HepG2 (cell line): ENCODE data around the gene STK36. TPM values are rescaled to one million over a fixed set of nuclear protein-coding genes. Genes with fewer than 3 reads are reported as not detected.

Source experiments
- ETV6 ChIP-seq: sonication (generic); formaldehyde crosslinking; conservative IDR thresholded peaks from 2 replicates; pipeline ENCODE4 v1.4.0; 2020; ENCODE audit warnings: missing genetic modification reagents
- PLRG1 ChIP-seq: fragments of 450-650 bp; conservative IDR thresholded peaks from 2 replicates; pipeline ENCODE4 v1.6.1; 2016
- SMAD3 ChIP-seq: sonication (generic); formaldehyde crosslinking; IDR thresholded peaks from 2 replicates; pipeline ENCODE4 v1.4.0; 2020; ENCODE audit warnings: missing genetic modification reagents
- TAF15 ChIP-seq: fragments of 200-400 bp; formaldehyde crosslinking; IDR thresholded peaks from one replicate; pipeline ENCODE4 v1.6.1; 2018; ENCODE audit warnings: mild to moderate bottlenecking, low read depth, low read length; ENCODE audit not compliant: poor library complexity, severe bottlenecking
- ZMAT3 ChIP-seq: sonication (generic); formaldehyde crosslinking; conservative IDR thresholded peaks from 2 replicates; pipeline ENCODE4 v1.7.0; 2021; ENCODE audit warnings: missing genetic modification reagents
- ZNF564 ChIP-seq: sonication (generic); formaldehyde crosslinking; IDR thresholded peaks from 2 replicates; pipeline ENCODE4 v1.8.1; 2023; ENCODE audit warnings: mild to moderate bottlenecking, missing genetic modification reagents
- ZSCAN31 ChIP-seq: sonication (generic); formaldehyde crosslinking; IDR thresholded peaks from 2 replicates; pipeline ENCODE4 v1.5.0; 2020; ENCODE audit warnings: low read depth, mild to moderate bottlenecking, missing genetic modification reagents
- polyA plus RNA-seq, 8 experiments: library from polyadenylated mRNA; depleted of rRNA in 3 of 8; stranded (reverse) in 7 of 8; unstranded in 1 of 8; fragments of >200 nt; fragmentation: Illumina TruSeq in 4 of 8; extraction: Trizol in 4 of 8; gene quantifications; 2 replicates each; pipeline versions ENCODE4 v1.2.1 to v1.2.3, GENCODE V29; 2011 to 2016; ENCODE audit warnings: low read depth in 4 of 8, missing spikeins in 1 of 8, mixed read lengths in 1 of 8; ENCODE audit not compliant: insufficient read depth in 1 of 8
- total RNA-seq, 5 experiments: library from RNA; depleted of rRNA; stranded (reverse); fragments of >200 nt; fragmentation: Illumina TruSeq; extraction: Trizol; gene quantifications; 2 replicates each; pipeline ENCODE4 v1.2.3, GENCODE V29; 2016; ENCODE audit warnings: low read depth in 1 of 5
- TF ChIP-seq, protein P1 (sequence below), 2 experiments: sonication (generic) in 1 of 2; formaldehyde crosslinking in 1 of 2; IDR thresholded peaks; 2 replicates each; pipeline versions ENCODE4 v1.4.0 to v1.6.1; 2016 to 2020; ENCODE audit warnings: borderline replicate concordance in 1 of 2, low read depth in 1 of 2, mild to moderate bottlenecking in 1 of 2, missing genetic modification reagents in 1 of 2
- TF ChIP-seq, protein P2 (sequence below): sonication (generic); formaldehyde crosslinking; IDR thresholded peaks from 2 replicates; pipeline ENCODE4 v1.4.0; 2020; ENCODE audit warnings: missing genetic modification reagents
- TF ChIP-seq, protein P3 (sequence below): sonication (generic); formaldehyde crosslinking; IDR thresholded peaks from 2 replicates; pipeline ENCODE4 v1.4.0; 2020; ENCODE audit warnings: missing genetic modification reagents
- TF ChIP-seq, protein P4 (sequence below): sonication (generic); formaldehyde crosslinking; IDR thresholded peaks from 2 replicates; pipeline ENCODE4 v1.9.0; 2022; ENCODE audit warnings: missing genetic modification reagents, mild to moderate bottlenecking, borderline replicate concordance

STK36 gene
- total and polyA plus RNA-seq, 2 of the 13 experiments (the other 11 are each of a cell fraction or from before 2014, with no cell fraction given) = 45.9 to 83.5 TPM

DNA sequence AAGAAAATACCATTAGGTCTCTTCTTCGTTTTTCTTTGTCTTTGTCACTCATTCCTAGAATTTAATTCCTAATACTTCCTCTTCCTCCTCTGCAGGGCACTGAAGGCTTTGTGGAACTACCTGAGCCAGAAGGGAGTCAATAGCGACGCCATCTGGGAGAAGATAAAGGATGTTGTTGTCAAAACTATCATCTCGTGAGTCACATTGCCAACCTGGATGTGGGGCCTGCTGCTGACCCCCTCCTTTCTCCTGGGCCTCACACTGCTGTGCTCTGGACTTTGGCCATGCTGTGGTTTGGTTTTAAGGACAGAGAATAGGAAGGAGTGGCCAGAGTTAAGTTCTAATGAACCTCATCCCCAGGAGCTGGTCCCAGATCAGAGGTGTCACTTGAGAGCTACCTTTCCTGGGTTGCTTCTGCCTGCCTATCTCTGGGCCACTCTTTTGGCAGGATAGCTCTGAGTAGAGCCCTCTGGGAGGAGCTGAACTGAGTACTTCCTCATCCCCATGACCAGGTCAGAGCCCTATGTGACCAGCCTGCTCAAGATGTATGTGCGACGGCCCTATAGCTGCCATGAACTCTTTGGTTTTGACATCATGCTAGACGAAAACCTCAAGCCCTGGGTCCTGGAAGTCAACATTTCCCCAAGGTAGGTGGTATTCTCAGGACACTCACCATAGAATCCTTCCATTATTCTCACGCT lies 77.0 kb downstream of the STK36 start (continued):
- TF ChIP-seq, protein P1, sequence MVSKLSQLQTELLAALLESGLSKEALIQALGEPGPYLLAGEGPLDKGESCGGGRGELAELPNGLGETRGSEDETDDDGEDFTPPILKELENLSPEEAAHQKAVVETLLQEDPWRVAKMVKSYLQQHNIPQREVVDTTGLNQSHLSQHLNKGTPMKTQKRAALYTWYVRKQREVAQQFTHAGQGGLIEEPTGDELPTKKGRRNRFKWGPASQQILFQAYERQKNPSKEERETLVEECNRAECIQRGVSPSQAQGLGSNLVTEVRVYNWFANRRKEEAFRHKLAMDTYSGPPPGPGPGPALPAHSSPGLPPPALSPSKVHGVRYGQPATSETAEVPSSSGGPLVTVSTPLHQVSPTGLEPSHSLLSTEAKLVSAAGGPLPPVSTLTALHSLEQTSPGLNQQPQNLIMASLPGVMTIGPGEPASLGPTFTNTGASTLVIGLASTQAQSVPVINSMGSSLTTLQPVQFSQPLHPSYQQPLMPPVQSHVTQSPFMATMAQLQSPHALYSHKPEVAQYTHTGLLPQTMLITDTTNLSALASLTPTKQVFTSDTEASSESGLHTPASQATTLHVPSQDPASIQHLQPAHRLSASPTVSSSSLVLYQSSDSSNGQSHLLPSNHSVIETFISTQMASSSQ (IDR thresholded peaks at IDR 0.05; ENCODE audit: low read depth) = no peak
- TF ChIP-seq, protein P1 (CRISPR knock-in tag; IDR thresholded peaks at IDR 0.05; ENCODE audit: borderline replicate concordance) = no peak
- TF ChIP-seq, protein P2, sequence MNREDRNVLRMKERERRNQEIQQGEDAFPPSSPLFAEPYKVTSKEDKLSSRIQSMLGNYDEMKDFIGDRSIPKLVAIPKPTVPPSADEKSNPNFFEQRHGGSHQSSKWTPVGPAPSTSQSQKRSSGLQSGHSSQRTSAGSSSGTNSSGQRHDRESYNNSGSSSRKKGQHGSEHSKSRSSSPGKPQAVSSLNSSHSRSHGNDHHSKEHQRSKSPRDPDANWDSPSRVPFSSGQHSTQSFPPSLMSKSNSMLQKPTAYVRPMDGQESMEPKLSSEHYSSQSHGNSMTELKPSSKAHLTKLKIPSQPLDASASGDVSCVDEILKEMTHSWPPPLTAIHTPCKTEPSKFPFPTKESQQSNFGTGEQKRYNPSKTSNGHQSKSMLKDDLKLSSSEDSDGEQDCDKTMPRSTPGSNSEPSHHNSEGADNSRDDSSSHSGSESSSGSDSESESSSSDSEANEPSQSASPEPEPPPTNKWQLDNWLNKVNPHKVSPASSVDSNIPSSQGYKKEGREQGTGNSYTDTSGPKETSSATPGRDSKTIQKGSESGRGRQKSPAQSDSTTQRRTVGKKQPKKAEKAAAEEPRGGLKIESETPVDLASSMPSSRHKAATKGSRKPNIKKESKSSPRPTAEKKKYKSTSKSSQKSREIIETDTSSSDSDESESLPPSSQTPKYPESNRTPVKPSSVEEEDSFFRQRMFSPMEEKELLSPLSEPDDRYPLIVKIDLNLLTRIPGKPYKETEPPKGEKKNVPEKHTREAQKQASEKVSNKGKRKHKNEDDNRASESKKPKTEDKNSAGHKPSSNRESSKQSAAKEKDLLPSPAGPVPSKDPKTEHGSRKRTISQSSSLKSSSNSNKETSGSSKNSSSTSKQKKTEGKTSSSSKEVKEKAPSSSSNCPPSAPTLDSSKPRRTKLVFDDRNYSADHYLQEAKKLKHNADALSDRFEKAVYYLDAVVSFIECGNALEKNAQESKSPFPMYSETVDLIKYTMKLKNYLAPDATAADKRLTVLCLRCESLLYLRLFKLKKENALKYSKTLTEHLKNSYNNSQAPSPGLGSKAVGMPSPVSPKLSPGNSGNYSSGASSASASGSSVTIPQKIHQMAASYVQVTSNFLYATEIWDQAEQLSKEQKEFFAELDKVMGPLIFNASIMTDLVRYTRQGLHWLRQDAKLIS (CRISPR knock-in tag) = no peak
- TF ChIP-seq ZMAT3 (peak; percentile 54; the same call in 1 of the 2 replicates), PLRG1 (no peak), TAF15 (no peak), ZSCAN31 (CRISPR knock-in tag) (peak; percentile 58; the same call in 1 of the 2 replicates), ETV6 (CRISPR knock-in tag) (no peak), ZNF564 (CRISPR knock-in tag) (no peak), SMAD3 (CRISPR knock-in tag) (peak; percentile 81)
- TF ChIP-seq, protein P3, sequence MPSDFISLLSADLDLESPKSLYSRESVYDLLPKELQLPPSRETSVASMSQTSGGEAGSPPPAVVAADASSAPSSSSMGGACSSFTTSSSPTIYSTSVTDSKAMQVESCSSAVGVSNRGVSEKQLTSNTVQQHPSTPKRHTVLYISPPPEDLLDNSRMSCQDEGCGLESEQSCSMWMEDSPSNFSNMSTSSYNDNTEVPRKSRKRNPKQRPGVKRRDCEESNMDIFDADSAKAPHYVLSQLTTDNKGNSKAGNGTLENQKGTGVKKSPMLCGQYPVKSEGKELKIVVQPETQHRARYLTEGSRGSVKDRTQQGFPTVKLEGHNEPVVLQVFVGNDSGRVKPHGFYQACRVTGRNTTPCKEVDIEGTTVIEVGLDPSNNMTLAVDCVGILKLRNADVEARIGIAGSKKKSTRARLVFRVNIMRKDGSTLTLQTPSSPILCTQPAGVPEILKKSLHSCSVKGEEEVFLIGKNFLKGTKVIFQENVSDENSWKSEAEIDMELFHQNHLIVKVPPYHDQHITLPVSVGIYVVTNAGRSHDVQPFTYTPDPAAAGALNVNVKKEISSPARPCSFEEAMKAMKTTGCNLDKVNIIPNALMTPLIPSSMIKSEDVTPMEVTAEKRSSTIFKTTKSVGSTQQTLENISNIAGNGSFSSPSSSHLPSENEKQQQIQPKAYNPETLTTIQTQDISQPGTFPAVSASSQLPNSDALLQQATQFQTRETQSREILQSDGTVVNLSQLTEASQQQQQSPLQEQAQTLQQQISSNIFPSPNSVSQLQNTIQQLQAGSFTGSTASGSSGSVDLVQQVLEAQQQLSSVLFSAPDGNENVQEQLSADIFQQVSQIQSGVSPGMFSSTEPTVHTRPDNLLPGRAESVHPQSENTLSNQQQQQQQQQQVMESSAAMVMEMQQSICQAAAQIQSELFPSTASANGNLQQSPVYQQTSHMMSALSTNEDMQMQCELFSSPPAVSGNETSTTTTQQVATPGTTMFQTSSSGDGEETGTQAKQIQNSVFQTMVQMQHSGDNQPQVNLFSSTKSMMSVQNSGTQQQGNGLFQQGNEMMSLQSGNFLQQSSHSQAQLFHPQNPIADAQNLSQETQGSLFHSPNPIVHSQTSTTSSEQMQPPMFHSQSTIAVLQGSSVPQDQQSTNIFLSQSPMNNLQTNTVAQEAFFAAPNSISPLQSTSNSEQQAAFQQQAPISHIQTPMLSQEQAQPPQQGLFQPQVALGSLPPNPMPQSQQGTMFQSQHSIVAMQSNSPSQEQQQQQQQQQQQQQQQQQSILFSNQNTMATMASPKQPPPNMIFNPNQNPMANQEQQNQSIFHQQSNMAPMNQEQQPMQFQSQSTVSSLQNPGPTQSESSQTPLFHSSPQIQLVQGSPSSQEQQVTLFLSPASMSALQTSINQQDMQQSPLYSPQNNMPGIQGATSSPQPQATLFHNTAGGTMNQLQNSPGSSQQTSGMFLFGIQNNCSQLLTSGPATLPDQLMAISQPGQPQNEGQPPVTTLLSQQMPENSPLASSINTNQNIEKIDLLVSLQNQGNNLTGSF = peak; percentile 32; the same call in 1 of the 2 replicates
- TF ChIP-seq, protein P4, sequence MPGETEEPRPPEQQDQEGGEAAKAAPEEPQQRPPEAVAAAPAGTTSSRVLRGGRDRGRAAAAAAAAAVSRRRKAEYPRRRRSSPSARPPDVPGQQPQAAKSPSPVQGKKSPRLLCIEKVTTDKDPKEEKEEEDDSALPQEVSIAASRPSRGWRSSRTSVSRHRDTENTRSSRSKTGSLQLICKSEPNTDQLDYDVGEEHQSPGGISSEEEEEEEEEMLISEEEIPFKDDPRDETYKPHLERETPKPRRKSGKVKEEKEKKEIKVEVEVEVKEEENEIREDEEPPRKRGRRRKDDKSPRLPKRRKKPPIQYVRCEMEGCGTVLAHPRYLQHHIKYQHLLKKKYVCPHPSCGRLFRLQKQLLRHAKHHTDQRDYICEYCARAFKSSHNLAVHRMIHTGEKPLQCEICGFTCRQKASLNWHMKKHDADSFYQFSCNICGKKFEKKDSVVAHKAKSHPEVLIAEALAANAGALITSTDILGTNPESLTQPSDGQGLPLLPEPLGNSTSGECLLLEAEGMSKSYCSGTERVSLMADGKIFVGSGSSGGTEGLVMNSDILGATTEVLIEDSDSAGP (CRISPR knock-in tag) = peak; percentile 49
